ENCODE results near the gene UBL4B.

The UBL4B gene

GRCh38 chr1:110089561-110090275, 22.5 kb upstream of the UBL4B start:
- DNase-seq (ENCODE audit: low spot score), result no peak
- in situ Hi-C loops (cut with MboI; ENCODE audit: low pct_unique_long_range_greater_than_20kb, low sequenced_read_pairs, unreplicated experiment), result no loop called here
- no peak for TF ChIP-seq CTCF (IDR thresholded peaks at IDR 0.05; ENCODE audit: extremely low read depth, insufficient read depth, missing control alignments)

- in situ Hi-C loops (cut with MboI; ENCODE audit: low pct_unique_long_range_greater_than_20kb, low sequenced_read_pairs, unreplicated experiment), result no loop called here
- TF ChIP-seq CTCF (IDR thresholded peaks at IDR 0.05; ENCODE audit: extremely low read depth, insufficient read depth, missing control alignments), result no peak
- DNase-seq (ENCODE audit: low spot score), result no peak
Observed at GRCh38 chr1:110091381-110091780, 20.9 kb upstream of the UBL4B start.

GRCh38 chr1:110091791-110092190, 20.5 kb upstream of the UBL4B start:
- in situ Hi-C loops (cut with MboI; ENCODE audit: low pct_unique_long_range_greater_than_20kb, low sequenced_read_pairs, unreplicated experiment), result no loop called here
- no peak for TF ChIP-seq CTCF (IDR thresholded peaks at IDR 0.05; ENCODE audit: extremely low read depth, insufficient read depth, missing control alignments)

DNA sequence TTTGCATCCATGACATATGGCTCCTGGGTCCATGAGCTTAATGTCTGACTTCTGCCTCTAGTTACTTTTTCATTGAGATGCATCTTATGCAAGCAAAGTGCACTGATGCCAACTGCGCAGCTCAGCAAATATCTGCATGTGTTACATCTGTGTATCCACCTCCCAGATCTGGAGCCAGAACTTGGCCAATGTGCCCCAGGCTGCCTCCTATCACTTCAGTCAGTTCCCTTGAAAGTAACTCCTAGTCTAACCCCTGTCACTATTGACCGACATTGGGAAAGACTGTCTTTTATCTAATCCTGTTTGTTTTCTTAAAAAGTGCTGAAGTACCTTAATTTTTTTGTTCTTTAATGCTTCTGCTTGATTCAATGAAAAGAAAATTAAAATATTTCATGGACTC, 19.3 kb upstream of the UBL4B start:
- in situ Hi-C loops (cut with MboI; ENCODE audit: low pct_unique_long_range_greater_than_20kb, low sequenced_read_pairs, unreplicated experiment), result no loop called here
- DNase-seq (ENCODE audit: low spot score), result no peak

More at GRCh38 chr1:110091791-110092190, 20.5 kb upstream of the UBL4B start:
- no peak for DNase-seq (ENCODE audit: low spot score)

DNA sequence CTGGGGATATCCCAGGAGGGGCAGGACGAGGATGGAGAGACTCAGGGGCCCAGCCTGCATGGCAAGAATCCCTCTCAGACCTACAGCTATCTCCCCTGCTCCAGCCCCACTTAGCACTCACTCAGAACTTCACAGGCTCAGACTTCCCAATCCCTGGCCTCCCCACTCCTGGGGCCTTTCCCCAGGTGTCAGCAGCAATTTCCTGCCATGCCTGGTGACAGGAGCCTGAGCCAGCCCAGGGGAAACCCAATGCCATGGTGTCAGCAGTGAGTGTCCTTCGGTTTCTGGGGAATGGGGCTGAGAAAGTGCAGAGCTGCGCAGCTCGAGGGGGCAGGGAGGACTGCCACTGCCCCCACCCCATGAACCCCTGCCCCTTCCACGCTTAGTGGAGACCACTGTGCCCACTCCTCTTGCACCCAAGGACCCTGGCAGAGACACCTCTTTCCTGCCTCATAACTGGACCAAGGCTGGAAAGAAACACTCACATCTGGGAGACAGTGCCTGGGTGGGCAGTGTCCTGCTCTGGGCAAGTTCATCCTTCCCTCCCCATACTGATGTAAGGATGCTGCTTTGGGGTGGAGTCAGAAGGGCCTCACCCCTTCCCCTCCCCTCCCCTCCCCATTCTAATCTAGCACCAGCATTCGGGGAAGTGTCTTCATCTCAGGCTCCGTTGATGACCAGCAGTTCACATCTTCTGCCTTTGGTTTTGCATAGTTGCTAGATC, 17.1 kb upstream of the UBL4B start:
- no peak for TF ChIP-seq CTCF (IDR thresholded peaks at IDR 0.05; ENCODE audit: extremely low read depth, insufficient read depth, missing control alignments)
- in situ Hi-C loops (cut with MboI; ENCODE audit: low pct_unique_long_range_greater_than_20kb, low sequenced_read_pairs, unreplicated experiment), result no loop called here
- DNase-seq (ENCODE audit: low spot score), result no peak

More for the DNA sequence above, 19.3 kb upstream of the UBL4B start:
- TF ChIP-seq CTCF (IDR thresholded peaks at IDR 0.05; ENCODE audit: extremely low read depth, insufficient read depth, missing control alignments), result no peak

GRCh38 chr1:110097507-110098221, 14.6 kb upstream of the UBL4B start:
- no peak for DNase-seq (ENCODE audit: low spot score)
- in situ Hi-C loops (cut with MboI; ENCODE audit: low pct_unique_long_range_greater_than_20kb, low sequenced_read_pairs, unreplicated experiment), result no loop called here
- no peak for TF ChIP-seq CTCF (IDR thresholded peaks at IDR 0.05; ENCODE audit: extremely low read depth, insufficient read depth, missing control alignments)
